HCT116 (cell line): ENCODE measurements around the gene ZNF41. TPM values are rescaled to one million over a fixed set of nuclear protein-coding genes. Genes with fewer than 3 reads are reported as not detected.

Experiments used
- ATAC-seq: fragments of 200-7000 bp; cut with Tn5 transposase; 2 replicates; pipeline ENCODE4 v1.9.1; 2020; ENCODE audit warnings: mild to moderate bottlenecking, moderate library complexity
- BruUV-seq: library from RNA; stranded (reverse); fragments of 400-500 nt; replicated peaks from 2 replicates; lab custom pipeline; 2021; lab: Mats Ljungman, UMichigan
- CTCF ChIA-PET: fragments of 300-600 bp; sonication (Branson Sonifier 250); formaldehyde crosslinking; loops from one replicate; lab custom pipeline; 2021; ENCODE audit warnings: antibody characterized with exemption; lab: Charles Lee
- POLR2A ChIA-PET: fragments of 300-600, 350-600 bp; sonication (Branson Sonifier 250); formaldehyde crosslinking; loops from one replicate; lab custom pipeline; 2021; ENCODE audit warnings: antibody characterized with exemption; lab: Charles Lee
- RAD21 ChIA-PET, 2 experiments: fragments of 300-600 bp; sonication (Branson Sonifier 250); formaldehyde crosslinking; loops; one replicate each; lab custom pipeline; 2023; ENCODE audit warnings: low total read pairs in 2 of 2; ENCODE audit not compliant: uncharacterized antibody in 2 of 2, unreplicated experiment in 2 of 2, low non-redundant PET in 1 of 2; lab: Charles Lee
- DNase-seq: peaks from one replicate; pipeline ENCODE4 v3.0.0-alpha.2; 2010; ENCODE audit warnings: low read depth, low spot score
- H2AFZ ChIP-seq: fragments of 200-600 bp; shearing (Covaris generic), sonication (generic); 2 replicates; pipeline ENCODE4 v1.6.1; 2017; ENCODE audit warnings: low read depth, mixed run types, mixed read lengths, antibody characterized with exemption, low read length; ENCODE audit not compliant: poor library complexity, severe bottlenecking
- H3K27ac ChIP-seq: 2 replicates; pipeline ENCODE4 v1.5.1; 2012; ENCODE audit warnings: low read depth, low read length
- H3K27me3 ChIP-seq: fragments of 200-600 bp; sonication (generic); 2 replicates; pipeline ENCODE4 v1.6.1; 2016; ENCODE audit warnings: mixed run types, low read length, mixed read lengths; ENCODE audit not compliant: insufficient read depth
- H3K36me3 ChIP-seq, 2 experiments: fragments of 200-500 bp in 1 of 2; fragments of 200-600 bp in 1 of 2; sonication (Bioruptor generic) in 1 of 2; sonication (generic) in 1 of 2; 2 replicates each; pipeline versions ENCODE4 v1.5.1 to v1.6.1; 2014 to 2016; ENCODE audit warnings: low read length in 2 of 2, inconsistent platforms in 1 of 2, mixed read lengths in 1 of 2, mixed run types in 1 of 2; ENCODE audit not compliant: insufficient read depth in 2 of 2, control insufficient read depth in 1 of 2
- H3K4me1 ChIP-seq, 2 experiments: fragments of 200-600 bp in 1 of 2; sonication (generic) in 1 of 2; 2 replicates each; pipeline versions ENCODE4 v1.5.1 to v1.6.1; 2012 to 2017; ENCODE audit warnings: low read length in 2 of 2, inconsistent platforms in 1 of 2, mild to moderate bottlenecking in 1 of 2, mixed read lengths in 1 of 2, mixed run types in 1 of 2, moderate library complexity in 1 of 2; ENCODE audit not compliant: insufficient read depth in 2 of 2, control insufficient read depth in 1 of 2
- H3K4me2 ChIP-seq: fragments of 200-600 bp; sonication (generic); 2 replicates; pipeline ENCODE4 v1.6.1; 2017; ENCODE audit warnings: mixed run types, low read length, mixed read lengths
- H3K4me3 ChIP-seq, 2 experiments: fragments of 200-600 bp in 1 of 2; sonication (generic) in 1 of 2; replicated peaks in 1 of 2; 2 replicates each; pipeline ENCODE4 v1.5.1; 2011 to 2016; ENCODE audit warnings: low read length in 2 of 2, control low read depth in 1 of 2, low read depth in 1 of 2, mild to moderate bottlenecking in 1 of 2, mixed read lengths in 1 of 2, mixed run types in 1 of 2
- H3K79me2 ChIP-seq: fragments of 200-600 bp; sonication (generic); 2 replicates; pipeline ENCODE4 v1.6.1; 2017; ENCODE audit warnings: mild to moderate bottlenecking, mixed run types, low read length, moderate library complexity, mixed read lengths; ENCODE audit not compliant: insufficient read depth
- H3K9ac ChIP-seq: fragments of 200-600 bp; sonication (generic); 2 replicates; pipeline ENCODE4 v1.6.1; 2016; ENCODE audit warnings: low read length, mixed read lengths
- H3K9me2 ChIP-seq: fragments of 200-600 bp; sonication (generic), shearing (Covaris generic); 2 replicates; pipeline ENCODE4 v1.6.1; 2017; ENCODE audit warnings: mixed run types, mild to moderate bottlenecking, moderate library complexity; ENCODE audit not compliant: insufficient read depth
- H3K9me3 ChIP-seq, 2 experiments: fragments of 200-500 bp in 1 of 2; fragments of 200-600 bp in 1 of 2; sonication (Bioruptor generic) in 1 of 2; sonication (generic) in 1 of 2; 2 replicates each; pipeline ENCODE4 v1.6.1; 2014 to 2017; ENCODE audit warnings: low read length in 2 of 2, mixed read lengths in 2 of 2, inconsistent platforms in 1 of 2, low read depth in 1 of 2, mild to moderate bottlenecking in 1 of 2, mixed run types in 1 of 2, moderate library complexity in 1 of 2; ENCODE audit not compliant: control insufficient read depth in 1 of 2, insufficient read depth in 1 of 2
- H4K20me1 ChIP-seq: fragments of 200-600 bp; sonication (generic), shearing (Covaris generic); 2 replicates; pipeline ENCODE4 v1.6.1; 2017; ENCODE audit warnings: mixed run types, mild to moderate bottlenecking, moderate library complexity; ENCODE audit not compliant: insufficient read depth
- CBX3 ChIP-seq: IDR thresholded peaks from 2 replicates; pipeline ENCODE4 v1.6.1; 2012; ENCODE audit warnings: low read depth
- CEBPB ChIP-seq: IDR thresholded peaks from 2 replicates; pipeline ENCODE4 v1.6.1; 2012; ENCODE audit warnings: low read depth
- EGR1 ChIP-seq: IDR thresholded peaks from 2 replicates; pipeline ENCODE4 v1.6.1; 2012; ENCODE audit warnings: low read depth
- FOSL1 ChIP-seq: IDR thresholded peaks from 2 replicates; pipeline ENCODE4 v1.6.1; 2012; ENCODE audit warnings: low read depth
- JUND ChIP-seq: IDR thresholded peaks from 2 replicates; pipeline ENCODE4 v1.6.1; 2012
- POLR2A ChIP-seq: IDR thresholded peaks from 2 replicates; pipeline ENCODE4 v1.7.0; 2011; ENCODE audit warnings: borderline replicate concordance; ENCODE audit not compliant: insufficient read depth, insufficient read length; ENCODE audit errors: extremely low read depth
- POLR2AphosphoS5 ChIP-seq: IDR thresholded peaks from 2 replicates; pipeline ENCODE4 v1.6.1; 2011; ENCODE audit warnings: mild to moderate bottlenecking, low read depth, low read length, moderate library complexity
- RAD21 ChIP-seq: IDR thresholded peaks from 2 replicates; pipeline ENCODE4 v1.6.1; 2012; ENCODE audit warnings: low read depth, mild to moderate bottlenecking
- SIN3A ChIP-seq: IDR thresholded peaks from 2 replicates; pipeline ENCODE4 v1.6.1; 2012; ENCODE audit warnings: low read depth
- SRF ChIP-seq: IDR thresholded peaks from 2 replicates; pipeline ENCODE4 v1.6.1; 2012; ENCODE audit warnings: low read depth
- TCF7L2 ChIP-seq: IDR thresholded peaks from 2 replicates; pipeline ENCODE4 v1.7.0; 2011; ENCODE audit warnings: borderline replicate concordance, inconsistent platforms; ENCODE audit not compliant: insufficient read depth, insufficient read length; ENCODE audit errors: extremely low read depth
- YY1 ChIP-seq: IDR thresholded peaks from 2 replicates; pipeline ENCODE4 v1.6.1; 2011; ENCODE audit warnings: low read length, low read depth, moderate library complexity, mild to moderate bottlenecking; ENCODE audit not compliant: insufficient replicate concordance; ENCODE audit errors: extremely low read depth
- ZFX ChIP-seq: fragments of 450-650 bp; IDR thresholded peaks from 2 replicates; pipeline ENCODE4 v1.6.1; 2017
- intact Hi-C: fragments of 100-400 bp; cut with micrococcal nuclease; formaldehyde crosslinking; loops from 2 replicates; pipeline ENCODE4 v1.10.0; 2022
- total RNA-seq: library from RNA; stranded (reverse); gene quantifications from one replicate; pipeline ENCODE4 v1.2.1, GENCODE V29; 2021; ENCODE audit not compliant: unreplicated experiment
- TF ChIP-seq, protein P1 (sequence below): IDR thresholded peaks from 2 replicates; pipeline ENCODE4 v1.6.1; 2012; ENCODE audit warnings: low read depth
- TF ChIP-seq, protein P2 (sequence below): IDR thresholded peaks from 2 replicates; pipeline ENCODE4 v1.6.1; 2011; ENCODE audit warnings: mild to moderate bottlenecking, low read length, moderate library complexity; ENCODE audit not compliant: insufficient replicate concordance; ENCODE audit errors: extremely low read depth
- TF ChIP-seq, protein P3 (sequence below): IDR thresholded peaks from 2 replicates; pipeline ENCODE4 v1.6.1; 2012
- TF ChIP-seq, protein P4 (sequence below): IDR thresholded peaks from 2 replicates; pipeline ENCODE4 v1.6.1; 2012

The ZNF41 gene
- total RNA-seq, 1 experiment from 2014 or later, result 7.4 TPM

DNA sequence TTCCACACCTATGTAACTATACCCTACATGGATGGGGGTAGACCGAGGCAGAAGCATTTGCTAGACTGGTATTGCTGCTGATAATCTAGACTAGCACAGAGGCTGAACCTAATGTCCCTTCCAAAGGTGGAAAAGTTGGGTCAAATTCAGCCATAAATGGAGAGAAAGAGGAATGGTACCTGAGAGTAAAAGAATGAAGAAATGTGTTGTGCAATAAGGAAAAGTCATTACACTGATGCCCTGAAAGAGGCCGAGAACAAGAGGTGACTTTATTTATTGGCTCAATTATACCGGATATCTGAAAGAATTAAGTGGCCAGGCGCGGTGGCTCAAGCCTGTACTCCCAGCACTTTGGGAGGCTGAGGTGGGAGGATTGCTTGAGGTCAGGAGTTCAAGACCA lies 52.1 kb downstream of the ZNF41 start:
- no peaks in the 10 kb centered on the region for H4K20me1 ChIP-seq
- H3K27me3 ChIP-seq, result no peaks in the 10 kb centered on the region
- ChIA-PET POLR2A (no interaction called here), RAD21 (no interaction called here), CTCF (no interaction called here)
- no peaks in the 10 kb centered on the region for H3K9me3 ChIP-seq
- no peak overlapping the region for H3K4me3 ChIP-seq
- no peaks in the 10 kb centered on the region for H3K79me2 ChIP-seq
- intact Hi-C loops, result no loop called here
- no peaks in the 10 kb centered on the region for H3K4me1 ChIP-seq
- no peak overlapping the region for H3K27ac ChIP-seq
- no peaks in the 10 kb centered on the region for H3K9me2 ChIP-seq
- no peak for TF ChIP-seq SIN3A
- TF ChIP-seq TCF7L2, result no peak
- TF ChIP-seq, protein P1, sequence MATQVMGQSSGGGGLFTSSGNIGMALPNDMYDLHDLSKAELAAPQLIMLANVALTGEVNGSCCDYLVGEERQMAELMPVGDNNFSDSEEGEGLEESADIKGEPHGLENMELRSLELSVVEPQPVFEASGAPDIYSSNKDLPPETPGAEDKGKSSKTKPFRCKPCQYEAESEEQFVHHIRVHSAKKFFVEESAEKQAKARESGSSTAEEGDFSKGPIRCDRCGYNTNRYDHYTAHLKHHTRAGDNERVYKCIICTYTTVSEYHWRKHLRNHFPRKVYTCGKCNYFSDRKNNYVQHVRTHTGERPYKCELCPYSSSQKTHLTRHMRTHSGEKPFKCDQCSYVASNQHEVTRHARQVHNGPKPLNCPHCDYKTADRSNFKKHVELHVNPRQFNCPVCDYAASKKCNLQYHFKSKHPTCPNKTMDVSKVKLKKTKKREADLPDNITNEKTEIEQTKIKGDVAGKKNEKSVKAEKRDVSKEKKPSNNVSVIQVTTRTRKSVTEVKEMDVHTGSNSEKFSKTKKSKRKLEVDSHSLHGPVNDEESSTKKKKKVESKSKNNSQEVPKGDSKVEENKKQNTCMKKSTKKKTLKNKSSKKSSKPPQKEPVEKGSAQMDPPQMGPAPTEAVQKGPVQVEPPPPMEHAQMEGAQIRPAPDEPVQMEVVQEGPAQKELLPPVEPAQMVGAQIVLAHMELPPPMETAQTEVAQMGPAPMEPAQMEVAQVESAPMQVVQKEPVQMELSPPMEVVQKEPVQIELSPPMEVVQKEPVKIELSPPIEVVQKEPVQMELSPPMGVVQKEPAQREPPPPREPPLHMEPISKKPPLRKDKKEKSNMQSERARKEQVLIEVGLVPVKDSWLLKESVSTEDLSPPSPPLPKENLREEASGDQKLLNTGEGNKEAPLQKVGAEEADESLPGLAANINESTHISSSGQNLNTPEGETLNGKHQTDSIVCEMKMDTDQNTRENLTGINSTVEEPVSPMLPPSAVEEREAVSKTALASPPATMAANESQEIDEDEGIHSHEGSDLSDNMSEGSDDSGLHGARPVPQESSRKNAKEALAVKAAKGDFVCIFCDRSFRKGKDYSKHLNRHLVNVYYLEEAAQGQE, result no peak
- no peak for TF ChIP-seq EGR1
- TF ChIP-seq RAD21, result no peak
- TF ChIP-seq, protein P2, sequence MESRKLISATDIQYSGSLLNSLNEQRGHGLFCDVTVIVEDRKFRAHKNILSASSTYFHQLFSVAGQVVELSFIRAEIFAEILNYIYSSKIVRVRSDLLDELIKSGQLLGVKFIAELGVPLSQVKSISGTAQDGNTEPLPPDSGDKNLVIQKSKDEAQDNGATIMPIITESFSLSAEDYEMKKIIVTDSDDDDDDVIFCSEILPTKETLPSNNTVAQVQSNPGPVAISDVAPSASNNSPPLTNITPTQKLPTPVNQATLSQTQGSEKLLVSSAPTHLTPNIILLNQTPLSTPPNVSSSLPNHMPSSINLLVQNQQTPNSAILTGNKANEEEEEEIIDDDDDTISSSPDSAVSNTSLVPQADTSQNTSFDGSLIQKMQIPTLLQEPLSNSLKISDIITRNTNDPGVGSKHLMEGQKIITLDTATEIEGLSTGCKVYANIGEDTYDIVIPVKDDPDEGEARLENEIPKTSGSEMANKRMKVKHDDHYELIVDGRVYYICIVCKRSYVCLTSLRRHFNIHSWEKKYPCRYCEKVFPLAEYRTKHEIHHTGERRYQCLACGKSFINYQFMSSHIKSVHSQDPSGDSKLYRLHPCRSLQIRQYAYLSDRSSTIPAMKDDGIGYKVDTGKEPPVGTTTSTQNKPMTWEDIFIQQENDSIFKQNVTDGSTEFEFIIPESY, result no peak
- TF ChIP-seq, protein P3, sequence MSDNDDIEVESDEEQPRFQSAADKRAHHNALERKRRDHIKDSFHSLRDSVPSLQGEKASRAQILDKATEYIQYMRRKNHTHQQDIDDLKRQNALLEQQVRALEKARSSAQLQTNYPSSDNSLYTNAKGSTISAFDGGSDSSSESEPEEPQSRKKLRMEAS, result no peak
- TF ChIP-seq CEBPB, result no peak
- TF ChIP-seq, protein P4, sequence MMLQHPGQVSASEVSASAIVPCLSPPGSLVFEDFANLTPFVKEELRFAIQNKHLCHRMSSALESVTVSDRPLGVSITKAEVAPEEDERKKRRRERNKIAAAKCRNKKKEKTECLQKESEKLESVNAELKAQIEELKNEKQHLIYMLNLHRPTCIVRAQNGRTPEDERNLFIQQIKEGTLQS, result no peak
- TF ChIP-seq POLR2AphosphoS5, result no peak
- TF ChIP-seq POLR2A, result no peak
- no peak for TF ChIP-seq ZFX
- no peak for TF ChIP-seq FOSL1
- TF ChIP-seq YY1, result no peak
- TF ChIP-seq CBX3, result no peak
- no peak for TF ChIP-seq JUND
- TF ChIP-seq SRF, result no peak
- no peak overlapping the region for H2AFZ ChIP-seq
- H3K9ac ChIP-seq, result no peak overlapping the region
- BruUV-seq, result no TSS peak
- no peak overlapping the region for H3K4me2 ChIP-seq
- ATAC-seq (no peak), DNase-seq (no peak)
- H3K36me3 ChIP-seq, result no peaks in the 10 kb centered on the region
